H9 (cell line): ENCODE measurements around the gene DUSP15. TPM values are rescaled to one million over a fixed set of nuclear protein-coding genes. Genes with fewer than 3 reads are reported as not detected.

Source experiments
- DNase-seq: peaks from one replicate; pipeline ENCODE4 v3.0.0-alpha.2; 2017
- H2AFZ ChIP-seq: one replicate; pipeline ENCODE4 v1.6.1; 2013; ENCODE audit warnings: mild to moderate bottlenecking, low read length, control low read depth, moderate library complexity
- H2AK5ac ChIP-seq: 2 replicates; pipeline ENCODE4 v1.6.1; 2013; ENCODE audit warnings: low read length, control low read depth, mixed read lengths; ENCODE audit not compliant: insufficient read length
- H2BK120ac ChIP-seq: one replicate; pipeline ENCODE4 v1.6.1; 2013; ENCODE audit warnings: low read depth, mild to moderate bottlenecking, low read length, control low read depth, inconsistent platforms; ENCODE audit not compliant: poor library complexity, severe bottlenecking
- H2BK12ac ChIP-seq: 2 replicates; pipeline ENCODE4 v1.6.1; 2013; ENCODE audit warnings: low read length, control low read depth, mixed read lengths, low read depth; ENCODE audit not compliant: insufficient read length
- H2BK15ac ChIP-seq: 2 replicates; pipeline ENCODE4 v1.6.1; 2013; ENCODE audit warnings: low read depth, low read length, control low read depth
- H2BK20ac ChIP-seq: one replicate; pipeline ENCODE4 v1.6.1; 2013; ENCODE audit warnings: low read depth, mild to moderate bottlenecking, low read length, control low read depth, inconsistent platforms; ENCODE audit not compliant: poor library complexity, severe bottlenecking
- H2BK5ac ChIP-seq: 2 replicates; pipeline ENCODE4 v1.6.1; 2013; ENCODE audit warnings: low read length, control low read depth, mixed read lengths; ENCODE audit not compliant: insufficient read length
- H3K14ac ChIP-seq: 2 replicates; pipeline ENCODE4 v1.6.1; 2013; ENCODE audit warnings: low read length, control low read depth; ENCODE audit not compliant: insufficient read depth
- H3K18ac ChIP-seq: 2 replicates; pipeline ENCODE4 v1.6.1; 2013; ENCODE audit warnings: low read depth, mild to moderate bottlenecking, mixed read lengths, low read length, control low read depth; ENCODE audit not compliant: insufficient read length
- H3K23ac ChIP-seq: 2 replicates; pipeline ENCODE4 v1.6.1; 2013; ENCODE audit warnings: low read length, control low read depth, mixed read lengths, low read depth; ENCODE audit not compliant: insufficient read length
- H3K23me2 ChIP-seq: 2 replicates; pipeline ENCODE4 v1.6.1; 2013; ENCODE audit warnings: low read depth, mild to moderate bottlenecking, mixed read lengths, low read length, control low read depth; ENCODE audit not compliant: insufficient read length, poor library complexity, severe bottlenecking
- H3K27ac ChIP-seq: 2 replicates; pipeline ENCODE4 v1.5.1; 2013; ENCODE audit warnings: low read length, control low read depth, mixed read lengths, low read depth; ENCODE audit not compliant: insufficient read length
- H3K27me3 ChIP-seq: 2 replicates; pipeline ENCODE4 v1.6.1; 2013; ENCODE audit warnings: low read length, control low read depth, inconsistent platforms; ENCODE audit not compliant: insufficient read depth
- H3K4ac ChIP-seq: 2 replicates; pipeline ENCODE4 v1.6.1; 2013; ENCODE audit warnings: low read depth, mild to moderate bottlenecking, control low read depth, inconsistent platforms, low read length, moderate library complexity
- H3K4me1 ChIP-seq: 2 replicates; pipeline ENCODE4 v1.6.1; 2013; ENCODE audit warnings: low read length, control low read depth, inconsistent platforms; ENCODE audit not compliant: insufficient read depth
- H3K4me2 ChIP-seq: 2 replicates; pipeline ENCODE4 v1.6.1; 2013; ENCODE audit warnings: low read length, control low read depth, mixed read lengths; ENCODE audit not compliant: insufficient read length, insufficient read depth
- H3K56ac ChIP-seq: 2 replicates; pipeline ENCODE4 v1.6.1; 2013; ENCODE audit warnings: low read depth, mild to moderate bottlenecking, mixed read lengths, low read length, control low read depth; ENCODE audit not compliant: insufficient read length
- H3K79me1 ChIP-seq: 2 replicates; pipeline ENCODE4 v1.6.1; 2013; ENCODE audit warnings: low read depth, mild to moderate bottlenecking, moderate library complexity, low read length, control low read depth, inconsistent platforms; ENCODE audit not compliant: insufficient read depth, poor library complexity, severe bottlenecking
- H3K79me2 ChIP-seq: 2 replicates; pipeline ENCODE4 v1.6.1; 2013; ENCODE audit warnings: low read length, control low read depth, inconsistent platforms; ENCODE audit not compliant: insufficient read depth
- H3K9ac ChIP-seq: 2 replicates; pipeline ENCODE4 v1.6.1; 2013; ENCODE audit warnings: low read length, control low read depth, mixed read lengths; ENCODE audit not compliant: insufficient read length; ENCODE audit errors: extremely low read depth
- H3K9me3 ChIP-seq: one replicate; pipeline ENCODE4 v1.6.1; 2013; ENCODE audit warnings: low read depth, low read length, inconsistent platforms; ENCODE audit not compliant: control insufficient read depth
- H3T11ph ChIP-seq: one replicate; pipeline ENCODE4 v1.6.1; 2013; ENCODE audit warnings: mild to moderate bottlenecking, low read length, control low read depth, inconsistent platforms
- H4K20me1 ChIP-seq: one replicate; pipeline ENCODE4 v1.6.1; 2013; ENCODE audit not compliant: control insufficient read depth, insufficient read length, insufficient read depth
- H4K5ac ChIP-seq: 2 replicates; pipeline ENCODE4 v1.6.1; 2013; ENCODE audit warnings: low read depth, mild to moderate bottlenecking, mixed read lengths, low read length, control low read depth; ENCODE audit not compliant: insufficient read length
- H4K8ac ChIP-seq: replicated peaks from 2 replicates; pipeline ENCODE4 v1.6.1; 2013; ENCODE audit warnings: low read length, control low read depth, mixed read lengths, low read depth; ENCODE audit not compliant: insufficient read length
- H4K91ac ChIP-seq: 2 replicates; pipeline ENCODE4 v1.6.1; 2013; ENCODE audit warnings: low read depth, mild to moderate bottlenecking, moderate library complexity, mixed read lengths, low read length, control low read depth; ENCODE audit not compliant: insufficient read length
- H3K27ac Mint-ChIP-seq, 3 experiments: 2 replicates in 2 of 3; 3 replicates in 1 of 3; pipeline ENCODE4 v1.8.0; 2020 to 2021; ENCODE audit warnings: mixed read lengths in 3 of 3, mild to moderate bottlenecking in 1 of 3, moderate library complexity in 1 of 3
- H3K27me3 Mint-ChIP-seq: 2 replicates; pipeline ENCODE4 v1.8.0; 2021; ENCODE audit warnings: low read depth, mild to moderate bottlenecking, moderate library complexity, mixed read lengths
- H3K36me3 Mint-ChIP-seq, 3 experiments: 2 replicates in 2 of 3; 3 replicates in 1 of 3; pipeline ENCODE4 v1.8.0; 2020 to 2021; ENCODE audit warnings: low read depth in 3 of 3, mixed read lengths in 3 of 3; ENCODE audit not compliant: insufficient read depth in 1 of 3
- H3K4me1 Mint-ChIP-seq, 2 experiments: 2 replicates each; pipeline ENCODE4 v1.8.0; 2020; ENCODE audit warnings: mixed read lengths in 2 of 2
- H3K4me3 Mint-ChIP-seq, 2 experiments: 2 replicates in 1 of 2; 3 replicates in 1 of 2; pipeline ENCODE4 v1.8.0; 2020 to 2021; ENCODE audit warnings: mild to moderate bottlenecking in 2 of 2, mixed read lengths in 2 of 2, moderate library complexity in 1 of 2
- H3K9me3 Mint-ChIP-seq, 2 experiments: 2 replicates in 1 of 2; 3 replicates in 1 of 2; pipeline ENCODE4 v1.8.0; 2020; ENCODE audit warnings: mild to moderate bottlenecking in 2 of 2, mixed read lengths in 2 of 2, moderate library complexity in 1 of 2
- WGBS: extraction: QIAGEN DNeasy Blood & Tissue Kit; methylation state at CpG from one replicate; pipeline ENCODE4 v1.1.7; 2013; ENCODE audit warnings: missing lambda C conversion rate, low lambda C conversion rate, mixed read lengths; ENCODE audit not compliant: insufficient read length; ENCODE audit errors: extremely low coverage; 5-methylcytosine and 5-hydroxymethylcytosine counted together
- total RNA-seq: library from RNA; stranded (reverse); gene quantifications from 2 replicates; pipeline ENCODE4 v1.2.1, GENCODE V29; 2021
- TF ChIP-seq, protein P1 (sequence below): fragments of 200-600 bp; sonication (generic); conservative IDR thresholded peaks from 3 replicates; pipeline ENCODE4 v1.8.0; 2021; ENCODE audit warnings: antibody characterized with exemption, mild to moderate bottlenecking

Gene DUSP15
- total RNA-seq, 1 experiment from 2014 or later = 5.6 TPM

DNA sequence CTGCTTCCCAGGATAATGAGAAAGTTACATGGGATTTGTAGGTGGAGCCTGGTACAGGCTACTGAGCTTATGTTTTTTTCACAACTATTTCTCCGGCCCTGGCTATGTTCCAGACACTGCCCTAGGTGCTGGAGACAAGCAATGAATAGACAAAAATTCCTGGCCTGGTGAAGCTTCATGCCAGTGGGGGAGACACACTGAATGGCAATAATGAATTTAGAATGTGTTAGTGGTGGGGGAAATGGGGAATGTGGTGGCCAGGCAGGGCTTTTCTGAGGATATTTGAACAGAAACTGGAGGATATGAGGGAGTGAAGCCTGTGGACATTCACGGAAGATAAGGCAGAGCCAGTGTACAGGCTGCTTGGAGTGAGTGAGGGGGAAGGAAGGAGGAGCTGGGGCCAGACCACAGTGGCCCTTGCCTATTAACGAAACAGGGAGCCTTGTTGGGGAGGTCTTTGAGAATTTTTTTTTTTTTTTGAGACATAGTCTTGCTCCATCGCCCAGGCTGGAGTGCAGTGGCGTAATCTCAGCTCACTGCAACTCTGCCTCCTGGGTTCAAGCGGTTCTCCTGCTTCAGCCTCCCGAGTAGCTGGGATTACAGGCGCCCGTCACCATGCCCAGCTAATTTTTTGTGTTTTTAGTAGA, 31.6 kb downstream of the DUSP15 start:
- Histone ChIP-seq H3K9me3 (no peaks in the 10 kb centered on the region), H3K4me1 (no peaks in the 10 kb centered on the region; the same call in 1 of the 2 replicates), H3K79me1 (no peaks in the 10 kb centered on the region), H3K23me2 (no peaks in the 10 kb centered on the region), H3T11ph (no peak overlapping the region), H2AFZ (no peak overlapping the region), H3K27me3 (no peaks in the 10 kb centered on the region), H3K18ac (no peak overlapping the region), H2BK12ac (no peak overlapping the region), H3K23ac (no peak overlapping the region), H3K4ac (no peak overlapping the region), H4K5ac (no peak overlapping the region), H2AK5ac (no peak overlapping the region), H3K79me2 (no peaks in the 10 kb centered on the region), H4K20me1 (no peaks in the 10 kb centered on the region), H4K91ac (no peak overlapping the region), H4K8ac (no peak overlapping the region), H3K27ac (no peak overlapping the region), H3K4me2 (no peak overlapping the region), H3K14ac (no peak overlapping the region), H2BK15ac (no peak overlapping the region), H2BK20ac (no peak overlapping the region), H2BK120ac (no peak overlapping the region), H3K56ac (no peak overlapping the region), H3K9ac (no peak overlapping the region), H2BK5ac (no peak overlapping the region)
- H3K9me3 Mint-ChIP-seq = no peaks in the 10 kb centered on the region
- H3K36me3 Mint-ChIP-seq = no peaks in the 10 kb centered on the region
- H3K4me3 Mint-ChIP-seq = no peak overlapping the region
- TF ChIP-seq, protein P1, sequence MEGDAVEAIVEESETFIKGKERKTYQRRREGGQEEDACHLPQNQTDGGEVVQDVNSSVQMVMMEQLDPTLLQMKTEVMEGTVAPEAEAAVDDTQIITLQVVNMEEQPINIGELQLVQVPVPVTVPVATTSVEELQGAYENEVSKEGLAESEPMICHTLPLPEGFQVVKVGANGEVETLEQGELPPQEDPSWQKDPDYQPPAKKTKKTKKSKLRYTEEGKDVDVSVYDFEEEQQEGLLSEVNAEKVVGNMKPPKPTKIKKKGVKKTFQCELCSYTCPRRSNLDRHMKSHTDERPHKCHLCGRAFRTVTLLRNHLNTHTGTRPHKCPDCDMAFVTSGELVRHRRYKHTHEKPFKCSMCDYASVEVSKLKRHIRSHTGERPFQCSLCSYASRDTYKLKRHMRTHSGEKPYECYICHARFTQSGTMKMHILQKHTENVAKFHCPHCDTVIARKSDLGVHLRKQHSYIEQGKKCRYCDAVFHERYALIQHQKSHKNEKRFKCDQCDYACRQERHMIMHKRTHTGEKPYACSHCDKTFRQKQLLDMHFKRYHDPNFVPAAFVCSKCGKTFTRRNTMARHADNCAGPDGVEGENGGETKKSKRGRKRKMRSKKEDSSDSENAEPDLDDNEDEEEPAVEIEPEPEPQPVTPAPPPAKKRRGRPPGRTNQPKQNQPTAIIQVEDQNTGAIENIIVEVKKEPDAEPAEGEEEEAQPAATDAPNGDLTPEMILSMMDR = no peak
- no peak for DNase-seq
- H3K4me1 Mint-ChIP-seq = peaks cover 38 to 39% of the 10 kb centered on the region in 2 experiments
- no peak overlapping the region for H3K27ac Mint-ChIP-seq
- no peaks in the 10 kb centered on the region; the same call in 1 of the 2 replicates for H3K27me3 Mint-ChIP-seq
- WGBS = no CpG with 5 or more reads among the region's 9 CpGs
